Measurements from ENCODE around the gene ZNF740. TPM values are rescaled to one million over a fixed set of nuclear protein-coding genes. Genes with fewer than 3 reads are reported as not detected.

The ZNF740 gene
- total RNA-seq, 1 experiment from 2014 or later = 41.2 TPM

GRCh38 chr12:53199700-53200099 lies 19.2 kb downstream of the ZNF740 start:
- no peak overlapping the region for H3K56ac ChIP-seq (ENCODE audit: insufficient read length, low read depth, low read length)
- H3K18ac ChIP-seq (ENCODE audit: insufficient read length, low read depth, low read length) = no peak overlapping the region
- no peaks in the 10 kb centered on the region for H3K23me2 ChIP-seq (ENCODE audit: insufficient read length, low read depth, low read length, poor library complexity, severe bottlenecking)
- H3K27me3 ChIP-seq (ENCODE audit: insufficient read depth, low read length) = peaks cover 12% of the 10 kb centered on the region; the same call in 1 of the 2 replicates
- H2BK15ac ChIP-seq (ENCODE audit: low read depth, low read length) = no peak overlapping the region
- H2BK120ac ChIP-seq (ENCODE audit: low read depth, low read length, poor library complexity, severe bottlenecking) = no peak overlapping the region
- H3K14ac ChIP-seq (ENCODE audit: insufficient read depth, low read length) = no peak overlapping the region
- Mint-ChIP-seq H3K36me3 (ENCODE audit: insufficient read depth in 1 of 3, low read depth in 3 of 3) (no peaks in the 10 kb centered on the region), H3K4me1 (0 out of 4 replicates have a peak, but pooled peaks cover 0 to 3% of the 10 kb centered on the region in 2 experiments), H3K27ac (no peak overlapping the region), H3K4me3 (no peak overlapping the region), H3K27me3 (ENCODE audit: low read depth) (peaks cover 81% of the 10 kb centered on the region), H3K9me3 (0 out of 5 replicates have a peak, but pooled peaks cover 0 to 2% of the 10 kb centered on the region in 2 experiments)
- H3K79me2 ChIP-seq (ENCODE audit: insufficient read depth, low read length) = no peaks in the 10 kb centered on the region
- no peak overlapping the region for H2BK5ac ChIP-seq (ENCODE audit: insufficient read length, low read length)
- H3K4ac ChIP-seq (ENCODE audit: low read depth, low read length) = no peak overlapping the region
- H3K4me2 ChIP-seq (ENCODE audit: insufficient read depth, insufficient read length, low read length) = no peak overlapping the region
- no peak overlapping the region for H3K23ac ChIP-seq (ENCODE audit: insufficient read length, low read depth, low read length)
- H4K20me1 ChIP-seq (ENCODE audit: control insufficient read depth, insufficient read depth, insufficient read length) = no peaks in the 10 kb centered on the region
- no CpG with 5 or more reads among the region's 3 CpGs for WGBS (ENCODE audit: extremely low coverage, insufficient read length, low lambda C conversion rate)
- no peak overlapping the region for H3K9ac ChIP-seq (ENCODE audit: extremely low read depth, insufficient read length, low read length)
- H3T11ph ChIP-seq (ENCODE audit: low read length) = no peak overlapping the region
- H4K91ac ChIP-seq (ENCODE audit: insufficient read length, low read depth, low read length) = no peak overlapping the region
- H2AK5ac ChIP-seq (ENCODE audit: insufficient read length, low read length) = no peak overlapping the region
- DNase-seq = no peak
- H3K4me1 ChIP-seq (ENCODE audit: insufficient read depth, low read length) = no peaks in the 10 kb centered on the region
- TF ChIP-seq, protein P1, sequence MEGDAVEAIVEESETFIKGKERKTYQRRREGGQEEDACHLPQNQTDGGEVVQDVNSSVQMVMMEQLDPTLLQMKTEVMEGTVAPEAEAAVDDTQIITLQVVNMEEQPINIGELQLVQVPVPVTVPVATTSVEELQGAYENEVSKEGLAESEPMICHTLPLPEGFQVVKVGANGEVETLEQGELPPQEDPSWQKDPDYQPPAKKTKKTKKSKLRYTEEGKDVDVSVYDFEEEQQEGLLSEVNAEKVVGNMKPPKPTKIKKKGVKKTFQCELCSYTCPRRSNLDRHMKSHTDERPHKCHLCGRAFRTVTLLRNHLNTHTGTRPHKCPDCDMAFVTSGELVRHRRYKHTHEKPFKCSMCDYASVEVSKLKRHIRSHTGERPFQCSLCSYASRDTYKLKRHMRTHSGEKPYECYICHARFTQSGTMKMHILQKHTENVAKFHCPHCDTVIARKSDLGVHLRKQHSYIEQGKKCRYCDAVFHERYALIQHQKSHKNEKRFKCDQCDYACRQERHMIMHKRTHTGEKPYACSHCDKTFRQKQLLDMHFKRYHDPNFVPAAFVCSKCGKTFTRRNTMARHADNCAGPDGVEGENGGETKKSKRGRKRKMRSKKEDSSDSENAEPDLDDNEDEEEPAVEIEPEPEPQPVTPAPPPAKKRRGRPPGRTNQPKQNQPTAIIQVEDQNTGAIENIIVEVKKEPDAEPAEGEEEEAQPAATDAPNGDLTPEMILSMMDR (conservative IDR thresholded peaks at IDR 0.05) = no peak
- H2BK20ac ChIP-seq (ENCODE audit: low read depth, low read length, poor library complexity, severe bottlenecking) = no peak overlapping the region
- no peak overlapping the region for H2AFZ ChIP-seq (ENCODE audit: low read length)
- H3K27ac ChIP-seq (ENCODE audit: insufficient read length, low read depth, low read length) = no peak overlapping the region
- H4K8ac ChIP-seq (replicated peaks; ENCODE audit: insufficient read length, low read depth, low read length) = no peak overlapping the region
- H4K5ac ChIP-seq (ENCODE audit: insufficient read length, low read depth, low read length) = no peak overlapping the region
- H3K9me3 ChIP-seq (ENCODE audit: control insufficient read depth, low read depth, low read length) = no peaks in the 10 kb centered on the region
- no peaks in the 10 kb centered on the region for H3K79me1 ChIP-seq (ENCODE audit: insufficient read depth, low read depth, low read length, poor library complexity, severe bottlenecking)
- no peak overlapping the region for H2BK12ac ChIP-seq (ENCODE audit: insufficient read length, low read depth, low read length)
